Neural progenitor cell (in vitro differentiated cells): Measurements from ENCODE around the gene UBL7.

ENCODE experiments used
- EZH2phosphoT487 ChIP-seq: fragments of 200-600 bp; sonication (generic); IDR thresholded peaks from 2 replicates; pipeline ENCODE4 v1.6.1; 2017; ENCODE audit warnings: antibody characterized with exemption
- TF ChIP-seq, protein P1 (sequence below): fragments of 200-600 bp; sonication (generic); IDR thresholded peaks from 2 replicates; pipeline ENCODE4 v1.5.1; 2017; ENCODE audit warnings: antibody characterized with exemption, mild to moderate bottlenecking

GRCh38 chr15:74426404-74427281 is 34.3 kb downstream of the UBL7 start:
- TF ChIP-seq, protein P1, sequence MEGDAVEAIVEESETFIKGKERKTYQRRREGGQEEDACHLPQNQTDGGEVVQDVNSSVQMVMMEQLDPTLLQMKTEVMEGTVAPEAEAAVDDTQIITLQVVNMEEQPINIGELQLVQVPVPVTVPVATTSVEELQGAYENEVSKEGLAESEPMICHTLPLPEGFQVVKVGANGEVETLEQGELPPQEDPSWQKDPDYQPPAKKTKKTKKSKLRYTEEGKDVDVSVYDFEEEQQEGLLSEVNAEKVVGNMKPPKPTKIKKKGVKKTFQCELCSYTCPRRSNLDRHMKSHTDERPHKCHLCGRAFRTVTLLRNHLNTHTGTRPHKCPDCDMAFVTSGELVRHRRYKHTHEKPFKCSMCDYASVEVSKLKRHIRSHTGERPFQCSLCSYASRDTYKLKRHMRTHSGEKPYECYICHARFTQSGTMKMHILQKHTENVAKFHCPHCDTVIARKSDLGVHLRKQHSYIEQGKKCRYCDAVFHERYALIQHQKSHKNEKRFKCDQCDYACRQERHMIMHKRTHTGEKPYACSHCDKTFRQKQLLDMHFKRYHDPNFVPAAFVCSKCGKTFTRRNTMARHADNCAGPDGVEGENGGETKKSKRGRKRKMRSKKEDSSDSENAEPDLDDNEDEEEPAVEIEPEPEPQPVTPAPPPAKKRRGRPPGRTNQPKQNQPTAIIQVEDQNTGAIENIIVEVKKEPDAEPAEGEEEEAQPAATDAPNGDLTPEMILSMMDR, result no peak
- no peak for TF ChIP-seq EZH2phosphoT487
